Islet of Langerhans (tissue), 1 donor: Measurements from ENCODE around the gene POLR2C.

Experiments used
- FAIRE-seq: peaks from one replicate; lab custom pipeline; 2011; peaks lifted over from hg19 to GRCh38; lab: Jason Lieb, UNC

POLR2C gene

GRCh38 chr16:57504001-57504400 is 41.5 kb downstream of the POLR2C start:
- no peak for FAIRE-seq

GRCh38 chr16:57504491-57504890 is 42.0 kb downstream of the POLR2C start:
- no peak for FAIRE-seq

GRCh38 chr16:57505169-57505568 is 42.7 kb downstream of the POLR2C start:
- no peak for FAIRE-seq

- FAIRE-seq, result no peak
Observed at GRCh38 chr16:57507136-57508034, 44.9 kb downstream of the POLR2C start.

GRCh38 chr16:57508035-57508425 is 45.6 kb downstream of the POLR2C start:
- FAIRE-seq, result no peak

- no peak for FAIRE-seq
Observed at GRCh38 chr16:57509231-57509923, 46.9 kb downstream of the POLR2C start.

- FAIRE-seq, result no peak
Observed at GRCh38 chr16:57510016-57510871, 47.8 kb downstream of the POLR2C start.

- FAIRE-seq, result no peak
Observed at GRCh38 chr16:57512296-57513001, 50.0 kb downstream of the POLR2C start.

GRCh38 chr16:57513371-57514102 is 51.1 kb downstream of the POLR2C start:
- FAIRE-seq, result no peak

- no peak for FAIRE-seq
Observed at GRCh38 chr16:57514371-57514770, 51.9 kb downstream of the POLR2C start.

- FAIRE-seq, result no peak
Observed at GRCh38 chr16:57514791-57515600, 52.5 kb downstream of the POLR2C start.

GRCh38 chr16:57516176-57516725 is 53.8 kb downstream of the POLR2C start:
- no peak for FAIRE-seq

- no peak for FAIRE-seq
Observed at GRCh38 chr16:57516773-57517172, 54.3 kb downstream of the POLR2C start.

- no peak for FAIRE-seq
Observed at GRCh38 chr16:57517397-57518367, 55.2 kb downstream of the POLR2C start.

- no peak for FAIRE-seq
Observed at GRCh38 chr16:57518520-57518919, 56.0 kb downstream of the POLR2C start.

- FAIRE-seq, result no peak
Observed at GRCh38 chr16:57518922-57519321, 56.4 kb downstream of the POLR2C start.

GRCh38 chr16:57519796-57520360 is 57.4 kb downstream of the POLR2C start:
- FAIRE-seq, result no peak
